SU-DHL-6 (cell line): Measurements from ENCODE around the gene ZNF438.

Experiments
- H2AFZ ChIP-seq: fragments of 200-600 bp; sonication (generic); 2 replicates; pipeline ENCODE4 v1.6.1; 2014; ENCODE audit warnings: low read depth, mild to moderate bottlenecking, moderate library complexity, mixed read lengths, antibody characterized with exemption, low read length; ENCODE audit not compliant: severe bottlenecking
- H3F3A ChIP-seq: fragments of 200-600 bp; shearing (Covaris generic); 2 replicates; pipeline ENCODE4 v1.6.0; 2016; ENCODE audit warnings: antibody characterized with exemption, mild to moderate bottlenecking; ENCODE audit not compliant: insufficient read depth
- H3K27ac ChIP-seq: fragments of 200-600 bp; sonication (generic); 2 replicates; pipeline ENCODE4 v1.5.1; 2016; ENCODE audit warnings: low read depth, mild to moderate bottlenecking, low read length, moderate library complexity, mixed read lengths
- H3K27me3 ChIP-seq: fragments of 200-600 bp; sonication (generic), shearing (Covaris generic); 2 replicates; pipeline ENCODE4 v1.6.0; 2014; ENCODE audit warnings: mild to moderate bottlenecking, low read length
- H3K36me3 ChIP-seq: fragments of 200-600 bp; sonication (generic); 2 replicates; pipeline ENCODE4 v1.6.1; 2014; ENCODE audit warnings: mild to moderate bottlenecking, low read length, mixed read lengths
- H3K4me2 ChIP-seq: fragments of 300-600, 200-600 bp; shearing (Covaris generic), sonication (generic); 2 replicates; pipeline ENCODE4 v1.6.0; 2014; ENCODE audit warnings: low read length, low read depth, mild to moderate bottlenecking; ENCODE audit not compliant: poor library complexity, severe bottlenecking
- H3K4me3 ChIP-seq: fragments of 200-600 bp; sonication (generic); 2 replicates; pipeline ENCODE4 v1.5.1; 2014; ENCODE audit warnings: antibody characterized with exemption, low read length, mild to moderate bottlenecking, mixed read lengths; ENCODE audit not compliant: insufficient read depth, poor library complexity, severe bottlenecking
- H3K79me2 ChIP-seq: fragments of 200-600 bp; sonication (generic); 2 replicates; pipeline ENCODE4 v1.6.1; 2014; ENCODE audit warnings: mild to moderate bottlenecking, low read length, moderate library complexity; ENCODE audit not compliant: insufficient read depth
- H3K9ac ChIP-seq: fragments of 200-600 bp; sonication (generic); 2 replicates; pipeline ENCODE4 v1.7.0; 2014; ENCODE audit warnings: mild to moderate bottlenecking, low read length
- H3K9me2 ChIP-seq: fragments of 200-600 bp; sonication (generic); replicated peaks from 2 replicates; pipeline ENCODE4 v1.6.1; 2014; ENCODE audit warnings: low read length; ENCODE audit not compliant: insufficient read depth
- H3K9me3 ChIP-seq: fragments of 200-600 bp; sonication (generic); 2 replicates; pipeline ENCODE4 v1.6.1; 2014; ENCODE audit warnings: low read length, mixed read lengths; ENCODE audit not compliant: insufficient read depth
- H4K20me1 ChIP-seq: fragments of 200-600 bp; sonication (generic); 2 replicates; pipeline ENCODE4 v1.6.1; 2014; ENCODE audit warnings: low read depth, mild to moderate bottlenecking, antibody characterized with exemption, low read length, moderate library complexity, mixed read lengths
- EZH2phosphoT487 ChIP-seq: fragments of 200-600 bp; sonication (generic), shearing (Covaris generic); conservative IDR thresholded peaks from 2 replicates; pipeline ENCODE4 v1.6.1; 2018; ENCODE audit warnings: mild to moderate bottlenecking, antibody characterized with exemption, low read length, moderate library complexity, mixed read lengths
- TF ChIP-seq, protein P1 (sequence below): fragments of 200-600 bp; sonication (generic); IDR thresholded peaks from one replicate; pipeline ENCODE4 v1.5.1; 2017; ENCODE audit warnings: antibody characterized with exemption, mild to moderate bottlenecking, low read length, moderate library complexity; ENCODE audit not compliant: insufficient read depth, poor library complexity, severe bottlenecking

Gene ZNF438

GRCh38 chr10:31033147-31033546 is 1.5 kb upstream of the ZNF438 start:
- Histone ChIP-seq H2AFZ (peak overlapping the region; percentile 85), H3K9ac (no peak overlapping the region), H3K27me3 (no peaks in the 10 kb centered on the region), H3K9me2 (no peaks in the 10 kb centered on the region), H4K20me1 (no peaks in the 10 kb centered on the region), H3K27ac (no peak overlapping the region), H3K9me3 (no peaks in the 10 kb centered on the region), H3F3A (0 out of 2 replicates have a peak, but pooled peaks cover 8% of the 10 kb centered on the region), H3K4me2 (peak overlapping the region; percentile 87), H3K4me3 (no peak overlapping the region), H3K79me2 (no peaks in the 10 kb centered on the region), H3K36me3 (no peaks in the 10 kb centered on the region)
- no peak for TF ChIP-seq EZH2phosphoT487

GRCh38 chr10:31032258-31033132 is 830 bp upstream of the ZNF438 start:
- peak overlapping the region; percentile 83 for H3K27ac ChIP-seq
- peak overlapping the region; percentile 72 for H3K4me3 ChIP-seq
- peak overlapping the region; percentile 85 for H2AFZ ChIP-seq

DNA sequence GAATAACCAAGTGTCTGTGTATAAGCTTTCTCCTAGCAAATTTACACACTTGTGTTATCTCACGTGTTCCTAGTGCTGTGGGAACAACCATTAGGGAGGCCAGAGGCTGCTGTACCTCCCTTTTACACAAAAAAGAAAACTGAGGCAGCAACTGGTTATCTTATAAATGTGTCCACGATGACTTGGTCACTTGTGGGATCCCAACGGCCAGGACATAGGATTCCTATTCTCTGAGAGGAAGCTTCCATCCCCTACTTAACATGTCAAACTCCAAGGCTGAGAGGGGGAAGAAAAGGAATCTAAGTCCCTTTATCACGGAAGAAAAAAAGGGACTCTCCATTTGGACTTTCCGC is 484 bp downstream of the ZNF438 start:
- H3K4me3 ChIP-seq, result peak overlapping the region; percentile 72
- TF ChIP-seq, protein P1, sequence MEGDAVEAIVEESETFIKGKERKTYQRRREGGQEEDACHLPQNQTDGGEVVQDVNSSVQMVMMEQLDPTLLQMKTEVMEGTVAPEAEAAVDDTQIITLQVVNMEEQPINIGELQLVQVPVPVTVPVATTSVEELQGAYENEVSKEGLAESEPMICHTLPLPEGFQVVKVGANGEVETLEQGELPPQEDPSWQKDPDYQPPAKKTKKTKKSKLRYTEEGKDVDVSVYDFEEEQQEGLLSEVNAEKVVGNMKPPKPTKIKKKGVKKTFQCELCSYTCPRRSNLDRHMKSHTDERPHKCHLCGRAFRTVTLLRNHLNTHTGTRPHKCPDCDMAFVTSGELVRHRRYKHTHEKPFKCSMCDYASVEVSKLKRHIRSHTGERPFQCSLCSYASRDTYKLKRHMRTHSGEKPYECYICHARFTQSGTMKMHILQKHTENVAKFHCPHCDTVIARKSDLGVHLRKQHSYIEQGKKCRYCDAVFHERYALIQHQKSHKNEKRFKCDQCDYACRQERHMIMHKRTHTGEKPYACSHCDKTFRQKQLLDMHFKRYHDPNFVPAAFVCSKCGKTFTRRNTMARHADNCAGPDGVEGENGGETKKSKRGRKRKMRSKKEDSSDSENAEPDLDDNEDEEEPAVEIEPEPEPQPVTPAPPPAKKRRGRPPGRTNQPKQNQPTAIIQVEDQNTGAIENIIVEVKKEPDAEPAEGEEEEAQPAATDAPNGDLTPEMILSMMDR, result no peak
- no peak for TF ChIP-seq EZH2phosphoT487
- H3K36me3 ChIP-seq, result no peaks in the 10 kb centered on the region
- H4K20me1 ChIP-seq, result no peaks in the 10 kb centered on the region
- H3K9ac ChIP-seq, result peak overlapping the region; percentile 67
- peak overlapping the region; percentile 87 for H3K4me2 ChIP-seq
- H3F3A ChIP-seq, result 0 out of 2 replicates have a peak, but pooled peaks cover 8% of the 10 kb centered on the region
- H3K9me3 ChIP-seq, result no peaks in the 10 kb centered on the region
- H3K9me2 ChIP-seq, result no peaks in the 10 kb centered on the region
- H3K27me3 ChIP-seq, result no peaks in the 10 kb centered on the region
- H3K27ac ChIP-seq, result no peak overlapping the region
- no peaks in the 10 kb centered on the region for H3K79me2 ChIP-seq
- peak overlapping the region; percentile 85 for H2AFZ ChIP-seq

More at GRCh38 chr10:31032258-31033132, 830 bp upstream of the ZNF438 start:
- Histone ChIP-seq H3K9me2 (no peaks in the 10 kb centered on the region), H4K20me1 (no peaks in the 10 kb centered on the region), H3K79me2 (no peaks in the 10 kb centered on the region), H3K36me3 (no peaks in the 10 kb centered on the region), H3K4me2 (peak overlapping the region; percentile 87), H3F3A (0 out of 2 replicates have a peak, but pooled peaks cover 8% of the 10 kb centered on the region), H3K27me3 (no peaks in the 10 kb centered on the region), H3K9me3 (no peaks in the 10 kb centered on the region), H3K9ac (peak overlapping the region; percentile 67)
- TF ChIP-seq EZH2phosphoT487, result no peak
- TF ChIP-seq, protein P1, result no peak

- Histone ChIP-seq H3K4me2 (peak overlapping the region; percentile 87), H3K9ac (peak overlapping the region; percentile 67), H2AFZ (peak overlapping the region; percentile 85), H3K36me3 (no peaks in the 10 kb centered on the region), H3K27ac (no peak overlapping the region), H3K27me3 (no peaks in the 10 kb centered on the region), H3K79me2 (no peaks in the 10 kb centered on the region), H3K9me3 (no peaks in the 10 kb centered on the region), H3F3A (0 out of 2 replicates have a peak, but pooled peaks cover 8% of the 10 kb centered on the region), H3K4me3 (peak overlapping the region; percentile 72), H3K9me2 (no peaks in the 10 kb centered on the region), H4K20me1 (no peaks in the 10 kb centered on the region)
- TF ChIP-seq, protein P1, result no peak
- TF ChIP-seq EZH2phosphoT487, result no peak
Measured at GRCh38 chr10:31030800-31031199, 865 bp downstream of the ZNF438 start.
